NCI-H69 (cell line): ENCODE results near the gene STXBP5.
"Not testable (repeated sequence)": the region's sequence is repeated elsewhere in the genome, so short reads cannot be mapped to it uniquely, and the experiment has no call there.

ENCODE experiments used
- DNase-seq: peaks from one replicate; lab custom pipeline; 2025; lab: John Stamatoyannopoulos, UW

The STXBP5 gene

GRCh38 chr6:147298461-147298860 lies 94.2 kb downstream of the STXBP5 start:
- DNase-seq: no peak

GRCh38 chr6:147299035-147299434 lies 94.8 kb downstream of the STXBP5 start:
- no peak for DNase-seq

GRCh38 chr6:147301070-147301469 lies 96.9 kb downstream of the STXBP5 start:
- DNase-seq: no peak

GRCh38 chr6:147304016-147304415 lies 99.8 kb downstream of the STXBP5 start:
- DNase-seq: no peak

- DNase-seq: no peak
Observed at GRCh38 chr6:147310521-147310920, 106.3 kb downstream of the STXBP5 start.

- DNase-seq: no peak
Observed at GRCh38 chr6:147311218-147311617, 107.0 kb downstream of the STXBP5 start.

- DNase-seq: no peak
Observed at GRCh38 chr6:147321260-147321659, 117.0 kb downstream of the STXBP5 start.

GRCh38 chr6:147322299-147323162 lies 118.3 kb downstream of the STXBP5 start:
- DNase-seq: no peak

GRCh38 chr6:147325557-147325956 lies 121.3 kb downstream of the STXBP5 start:
- no peak for DNase-seq

GRCh38 chr6:147331401-147331800 lies 127.2 kb downstream of the STXBP5 start:
- DNase-seq: no peak

- DNase-seq: no peak
Observed at GRCh38 chr6:147337921-147338320, 133.7 kb downstream of the STXBP5 start.

GRCh38 chr6:147341486-147341885 lies 137.3 kb downstream of the STXBP5 start:
- no peak for DNase-seq

- DNase-seq: no peak
Observed at GRCh38 chr6:147345902-147346301, 141.7 kb downstream of the STXBP5 start.

GRCh38 chr6:147347179-147347881 lies 143.1 kb downstream of the STXBP5 start:
- DNase-seq: no peak

GRCh38 chr6:147347882-147348575 lies 143.8 kb downstream of the STXBP5 start:
- DNase-seq: no peak

GRCh38 chr6:147361311-147361981 lies 157.2 kb downstream of the STXBP5 start:
- DNase-seq: no peak

- DNase-seq: no peak
Observed at GRCh38 chr6:147366290-147366689, 162.1 kb downstream of the STXBP5 start.

GRCh38 chr6:147371325-147371724 lies 167.1 kb downstream of the STXBP5 start:
- DNase-seq: no peak

- no peak for DNase-seq
Observed at GRCh38 chr6:147372806-147373205, 168.6 kb downstream of the STXBP5 start.

- no peak for DNase-seq
Observed at GRCh38 chr6:147378819-147379218, 174.6 kb downstream of the STXBP5 start.

- not testable (repeated sequence) for DNase-seq
Observed at GRCh38 chr6:147380841-147381240, 176.6 kb downstream of the STXBP5 start.

- no peak for DNase-seq
Observed at GRCh38 chr6:147381712-147382111, 177.5 kb downstream of the STXBP5 start.
